Gastroesophageal sphincter (tissue), 3 donors: Measurements from ENCODE around the gene HYOU1.

ENCODE experiments used
- CTCF ChIP-seq, 4 experiments: fragments of 200-600 bp in 2 of 4; fragments of 450-650 bp in 2 of 4; sonication (generic) in 1 of 4; IDR thresholded peaks; one replicate each; pipeline ENCODE4 v1.5.1; 2017 to 2019; ENCODE audit warnings: antibody characterized with exemption in 4 of 4, mild to moderate bottlenecking in 2 of 4, moderate library complexity in 2 of 4
- POLR2AphosphoS5 ChIP-seq: sonication (generic); formaldehyde crosslinking; IDR thresholded peaks from one replicate; pipeline ENCODE4 v1.6.1; 2017; ENCODE audit warnings: antibody characterized with exemption

GRCh38 chr11:119048644-119049043 lies 8.4 kb downstream of the HYOU1 start:
- TF ChIP-seq CTCF (IDR thresholded peaks at IDR 0.05) (no peak), POLR2AphosphoS5 (no peak)
